GM12872 (cell line): ENCODE measurements around the gene GTF2A1.

Experiments used
- CTCF ChIP-seq: IDR thresholded peaks from 3 replicates; pipeline ENCODE4 v1.5.1; 2011; ENCODE audit warnings: low read depth, mild to moderate bottlenecking, low read length, moderate library complexity; ENCODE audit not compliant: insufficient read depth

Gene GTF2A1

GRCh38 chr14:81243499-81243898, 22.7 kb upstream of the GTF2A1 start:
- TF ChIP-seq CTCF = no peak

- TF ChIP-seq CTCF = no peak
Observed at GRCh38 chr14:81236138-81236537, 15.4 kb upstream of the GTF2A1 start.

- TF ChIP-seq CTCF = no peak
Observed at GRCh38 chr14:81235096-81235495, 14.3 kb upstream of the GTF2A1 start.

GRCh38 chr14:81234278-81234677, 13.5 kb upstream of the GTF2A1 start:
- no peak for TF ChIP-seq CTCF

- no peak for TF ChIP-seq CTCF
Observed at GRCh38 chr14:81233615-81234014, 12.9 kb upstream of the GTF2A1 start.

GRCh38 chr14:81231540-81231939, 10.8 kb upstream of the GTF2A1 start:
- TF ChIP-seq CTCF = no peak

GRCh38 chr14:81224222-81224621, 3.5 kb upstream of the GTF2A1 start:
- TF ChIP-seq CTCF = no peak

GRCh38 chr14:81222691-81223090, 1.9 kb upstream of the GTF2A1 start:
- TF ChIP-seq CTCF = no peak
